HUDEP-2 (cell line): Measurements from ENCODE around the gene PIP5K1C.

Experiments
- DNase-seq, 76 experiments: peaks; one replicate each; lab custom pipeline; 2025; ENCODE audit not compliant: unreplicated experiment in 76 of 76; lab: John Stamatoyannopoulos, UW

PIP5K1C gene, protein sequence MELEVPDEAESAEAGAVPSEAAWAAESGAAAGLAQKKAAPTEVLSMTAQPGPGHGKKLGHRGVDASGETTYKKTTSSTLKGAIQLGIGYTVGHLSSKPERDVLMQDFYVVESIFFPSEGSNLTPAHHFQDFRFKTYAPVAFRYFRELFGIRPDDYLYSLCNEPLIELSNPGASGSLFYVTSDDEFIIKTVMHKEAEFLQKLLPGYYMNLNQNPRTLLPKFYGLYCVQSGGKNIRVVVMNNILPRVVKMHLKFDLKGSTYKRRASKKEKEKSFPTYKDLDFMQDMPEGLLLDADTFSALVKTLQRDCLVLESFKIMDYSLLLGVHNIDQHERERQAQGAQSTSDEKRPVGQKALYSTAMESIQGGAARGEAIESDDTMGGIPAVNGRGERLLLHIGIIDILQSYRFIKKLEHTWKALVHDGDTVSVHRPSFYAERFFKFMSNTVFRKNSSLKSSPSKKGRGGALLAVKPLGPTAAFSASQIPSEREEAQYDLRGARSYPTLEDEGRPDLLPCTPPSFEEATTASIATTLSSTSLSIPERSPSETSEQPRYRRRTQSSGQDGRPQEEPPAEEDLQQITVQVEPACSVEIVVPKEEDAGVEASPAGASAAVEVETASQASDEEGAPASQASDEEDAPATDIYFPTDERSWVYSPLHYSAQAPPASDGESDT

DNA sequence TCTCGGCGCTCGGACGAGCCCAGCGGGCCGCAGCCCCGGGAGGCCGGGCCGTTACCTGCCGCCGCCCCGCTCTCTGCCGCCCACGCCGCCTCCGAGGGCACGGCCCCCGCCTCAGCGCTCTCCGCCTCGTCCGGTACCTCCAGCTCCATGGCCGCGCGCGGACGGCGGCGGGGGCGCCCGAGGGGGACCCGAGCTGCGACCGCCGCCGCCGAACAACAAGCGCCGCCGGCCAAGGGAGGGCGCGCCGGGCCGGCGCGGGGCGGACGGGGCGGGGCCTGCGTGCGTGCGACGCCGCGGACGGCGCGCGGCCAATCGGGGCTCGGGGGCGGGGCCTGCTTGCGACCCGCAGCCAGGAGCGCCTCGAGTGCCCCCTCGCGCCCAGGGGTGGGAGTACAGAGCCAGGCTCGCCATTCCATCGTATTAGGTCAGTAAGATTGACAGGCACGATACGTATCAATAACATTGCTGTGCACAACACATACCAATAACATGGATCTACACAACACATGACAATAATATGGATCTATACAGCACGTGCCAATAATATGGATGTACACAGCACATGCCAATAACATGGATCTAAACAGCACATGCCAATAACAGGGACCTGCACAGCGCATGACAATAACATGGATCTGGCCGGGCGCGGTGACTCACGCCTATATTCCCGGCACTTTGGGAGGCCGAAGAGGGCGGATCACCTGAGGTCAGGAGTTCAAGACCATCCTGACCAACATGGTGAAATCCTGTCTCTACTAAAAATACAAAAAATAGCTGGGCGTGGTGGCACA lies at the start of gene PIP5K1C:
PIP5K1C (minus strand) TSS at position 227 of the 791 bp plus-strand sequence; CDS start at position 149, 78 bp downstream.
- peak in 72 of 76 experiments; percentile 27 to 97 (median 84) for DNase-seq

DNA sequence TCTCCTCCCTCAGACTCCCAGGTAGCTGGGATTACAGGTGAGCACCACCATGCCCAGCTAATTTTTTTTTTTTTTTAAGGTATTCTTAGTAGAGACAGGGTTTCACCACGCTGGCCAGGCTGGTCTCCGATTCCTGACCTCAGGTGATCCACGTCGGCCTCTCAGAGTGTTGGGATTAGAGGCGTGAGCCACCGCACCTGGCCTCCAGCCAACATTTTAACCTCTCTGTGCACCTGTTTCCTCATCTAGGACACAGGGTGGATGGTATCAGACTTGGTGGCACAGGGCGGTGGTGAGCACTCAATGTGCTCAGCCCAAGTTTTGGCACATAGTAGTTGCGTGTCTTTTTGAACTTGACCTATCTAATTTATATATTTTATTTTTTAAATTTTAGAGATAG lies 48.7 kb upstream of the PIP5K1C start:
- no peak for DNase-seq

DNA sequence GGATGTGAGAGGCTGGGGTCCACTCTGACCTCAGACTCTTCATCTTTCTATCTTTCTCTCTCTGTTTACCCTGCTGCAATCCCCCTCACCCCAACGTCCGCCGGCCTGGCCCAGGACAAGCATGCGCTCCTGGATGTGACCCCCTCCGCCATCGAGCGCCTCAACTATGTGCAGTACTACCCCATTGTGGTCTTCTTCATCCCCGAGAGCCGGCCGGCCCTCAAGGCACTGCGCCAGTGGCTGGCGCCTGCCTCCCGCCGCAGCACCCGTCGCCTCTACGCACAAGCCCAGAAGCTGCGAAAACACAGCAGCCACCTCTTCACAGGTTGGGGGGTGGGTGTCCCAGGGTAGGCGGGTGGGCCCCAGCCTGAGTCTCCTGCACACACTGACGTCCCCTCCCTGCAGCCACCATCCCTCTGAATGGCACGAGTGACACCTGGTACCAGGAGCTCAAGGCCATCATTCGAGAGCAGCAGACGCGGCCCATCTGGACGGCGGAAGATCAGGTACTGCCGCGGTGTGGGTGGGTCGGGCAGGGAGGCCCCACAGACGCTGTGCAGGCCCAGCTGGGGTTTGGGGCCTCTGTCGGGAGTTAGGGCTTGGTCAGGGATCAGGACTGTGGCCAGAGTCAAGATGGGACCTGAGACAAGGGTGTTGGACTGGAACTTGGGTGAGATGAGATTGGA lies 46.2 kb upstream of the PIP5K1C start:
- DNase-seq, result no peak

DNA sequence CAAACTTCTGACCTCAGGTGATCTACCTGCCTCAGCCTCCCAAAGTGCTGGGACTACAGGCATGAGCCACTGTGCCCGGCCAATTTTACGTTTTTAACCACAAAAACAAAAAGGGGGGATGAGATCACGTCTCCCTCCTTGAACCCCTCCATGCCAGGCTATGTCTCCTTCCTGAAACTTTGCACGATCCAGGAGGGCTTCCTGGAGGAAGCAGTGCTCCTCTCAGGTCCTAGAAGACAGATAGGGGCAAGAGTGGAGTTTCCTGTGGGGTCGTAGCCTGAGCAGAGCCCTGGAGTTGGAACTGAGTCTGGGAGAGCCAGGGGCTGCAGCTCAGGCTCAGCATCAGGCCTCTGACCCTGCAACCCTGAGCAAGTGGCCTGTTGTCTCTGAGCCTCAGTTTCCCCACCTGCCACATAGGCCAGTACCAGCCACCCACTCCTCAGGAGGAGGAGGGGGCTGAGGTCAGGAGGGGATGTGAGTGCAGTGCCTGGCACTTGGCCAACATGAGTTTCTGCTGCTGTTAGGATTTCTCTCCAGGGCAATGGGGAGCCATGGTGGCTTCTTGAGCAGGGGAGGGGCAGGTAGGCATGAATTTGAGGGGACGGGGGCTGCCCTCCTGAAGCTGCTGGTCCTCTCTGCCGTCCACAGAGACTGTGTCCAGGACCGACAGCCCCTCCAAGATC lies 45.2 kb upstream of the PIP5K1C start:
- DNase-seq, result no peak

DNA sequence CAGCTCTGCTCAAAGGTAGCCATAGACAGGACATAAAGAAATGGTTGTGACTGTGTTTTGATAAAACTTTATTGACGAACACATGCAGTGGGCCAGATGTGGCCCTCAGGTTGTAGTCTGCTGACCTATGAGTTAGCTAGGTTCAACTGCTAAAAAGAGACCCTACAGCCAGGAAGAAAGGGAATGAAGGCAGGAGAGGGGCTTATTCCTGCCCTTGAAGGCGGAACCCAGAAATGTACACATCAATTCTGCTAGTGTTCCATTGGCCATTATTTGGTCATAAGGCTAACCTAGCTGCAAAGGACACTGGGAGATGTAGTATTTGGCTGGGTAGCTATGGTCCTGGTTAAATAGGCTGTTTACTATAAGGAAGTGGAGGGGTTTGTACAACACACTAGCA lies 43.2 kb upstream of the PIP5K1C start:
- DNase-seq, result peak in 4 of 76 experiments; percentile 8 to 33 (median 19)

DNA sequence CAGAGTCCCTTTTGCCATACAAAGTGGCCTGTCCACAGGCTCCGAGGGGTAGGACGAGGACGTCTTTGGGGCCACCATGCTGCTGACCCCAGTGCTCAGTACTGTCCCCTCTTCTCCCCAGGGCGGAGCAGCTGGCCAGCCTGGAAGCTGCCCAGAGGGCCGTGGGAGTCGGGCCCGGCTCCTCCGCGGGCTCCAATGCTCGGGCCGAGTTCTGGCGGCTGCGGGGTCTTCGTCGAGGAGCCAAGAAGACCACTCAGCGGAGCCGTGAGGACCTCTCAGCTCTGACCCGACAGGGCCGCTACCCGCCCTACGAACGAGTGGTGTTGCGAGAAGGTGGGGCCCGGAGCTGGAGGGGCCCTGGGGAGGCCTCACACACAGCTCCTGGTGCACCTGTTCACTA lies 40.2 kb upstream of the PIP5K1C start:
- DNase-seq, result no peak

DNA sequence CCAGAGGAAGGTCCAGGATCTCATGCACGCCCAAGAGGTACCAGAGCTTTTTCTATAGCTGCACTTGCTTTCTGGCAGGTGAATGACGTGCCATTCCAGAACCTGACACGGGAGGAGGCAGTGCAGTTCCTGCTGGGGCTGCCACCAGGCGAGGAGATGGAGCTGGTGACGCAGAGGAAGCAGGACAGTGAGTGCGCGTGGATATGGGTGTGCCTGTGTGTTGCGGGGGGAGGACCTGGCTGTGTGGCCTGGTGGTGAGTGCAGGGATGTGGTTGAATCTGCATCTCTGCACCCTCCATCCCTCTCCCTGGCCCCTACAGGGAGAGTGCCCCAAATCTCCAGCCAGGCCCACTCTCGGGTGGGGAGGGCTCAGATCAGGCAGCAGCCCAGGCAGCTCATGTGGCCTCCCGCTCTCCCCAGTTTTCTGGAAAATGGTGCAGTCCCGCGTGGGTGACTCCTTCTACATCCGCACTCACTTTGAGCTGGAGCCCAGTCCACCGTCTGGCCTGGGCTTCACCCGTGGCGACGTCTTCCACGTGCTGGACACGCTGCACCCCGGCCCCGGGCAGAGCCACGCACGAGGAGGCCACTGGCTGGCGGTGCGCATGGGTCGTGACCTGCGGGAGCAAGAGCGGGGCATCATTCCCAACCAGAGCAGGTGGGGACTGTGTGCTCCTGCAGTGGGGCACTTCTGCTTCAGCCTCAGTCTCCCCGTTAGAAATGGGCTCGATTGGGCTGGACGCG lies 38.4 kb upstream of the PIP5K1C start:
- no peak for DNase-seq

DNA sequence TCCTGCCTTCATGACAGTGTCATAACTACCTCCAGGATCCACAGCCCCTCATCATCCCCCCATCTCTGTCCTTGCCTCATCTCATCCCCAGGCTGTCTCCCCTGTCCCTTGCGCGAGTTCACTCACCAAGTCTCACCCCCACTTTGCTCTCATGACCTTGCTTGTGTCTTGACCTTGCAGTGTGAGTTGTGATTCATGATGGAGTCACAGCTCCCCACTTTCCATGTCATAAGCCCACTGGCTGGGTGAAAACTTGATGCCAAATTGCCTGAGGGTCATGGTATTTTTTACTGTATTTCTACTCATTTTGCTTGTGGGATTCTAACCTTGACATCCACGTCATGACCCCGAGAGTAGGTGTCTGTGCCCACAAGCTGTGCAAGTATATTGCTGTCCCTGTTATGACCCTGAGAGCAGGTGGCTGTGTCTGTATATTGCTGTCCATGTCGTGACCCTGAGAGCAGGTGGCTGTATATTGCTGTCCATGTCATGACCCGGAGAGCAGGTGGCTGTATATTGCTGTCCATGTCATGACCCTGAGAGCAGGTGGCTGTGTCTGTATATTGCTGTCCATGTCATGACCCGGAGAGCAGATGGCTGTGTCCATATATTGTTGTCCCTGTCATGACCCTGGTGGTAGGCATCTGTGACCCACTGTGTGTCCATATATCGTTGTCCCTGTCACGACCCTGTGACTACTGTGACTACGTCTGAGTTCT lies 37.4 kb upstream of the PIP5K1C start:
- no peak for DNase-seq

DNA sequence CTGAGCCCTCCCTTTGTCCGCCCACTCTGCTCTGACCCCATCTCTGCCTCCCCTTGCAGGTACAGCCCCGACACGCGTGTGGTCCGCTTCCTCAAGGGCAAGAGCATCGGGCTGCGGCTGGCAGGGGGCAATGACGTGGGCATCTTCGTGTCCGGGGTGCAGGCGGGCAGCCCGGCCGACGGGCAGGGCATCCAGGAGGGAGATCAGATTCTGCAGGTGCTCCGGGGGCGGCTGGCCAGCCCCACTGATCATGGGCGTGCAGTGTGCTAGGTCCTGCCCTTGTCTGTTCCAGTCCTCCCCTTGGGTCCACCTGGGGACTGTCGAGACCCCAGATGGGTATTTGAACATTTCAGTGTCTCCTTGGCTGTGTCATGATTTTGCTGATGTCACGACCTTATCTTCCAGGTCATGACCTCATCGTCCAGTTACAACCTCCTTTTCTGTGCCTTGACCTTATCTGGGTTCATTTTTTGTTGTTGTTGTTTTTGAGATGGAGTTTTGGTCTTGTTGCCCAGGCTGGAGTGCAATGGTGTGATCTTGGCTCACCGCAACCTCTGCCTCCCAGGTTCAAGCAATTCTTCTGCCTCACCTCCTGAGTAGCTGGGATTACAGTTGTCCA lies 35.9 kb upstream of the PIP5K1C start:
- no peak for DNase-seq

DNA sequence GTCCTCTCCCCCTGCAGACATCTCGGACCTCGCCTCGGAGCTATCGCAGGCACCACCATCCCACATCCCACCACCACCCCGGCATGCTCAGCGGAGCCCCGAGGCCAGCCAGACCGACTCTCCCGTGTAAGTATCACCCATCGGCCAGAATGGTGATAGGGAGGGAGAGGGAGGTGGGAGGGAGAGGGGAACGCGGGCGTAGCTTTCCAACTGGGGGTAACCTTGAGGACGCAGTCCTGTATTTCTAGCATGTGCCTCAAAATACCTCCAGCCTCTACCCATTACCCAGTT lies 34.0 kb upstream of the PIP5K1C start:
- no peak for DNase-seq

DNA sequence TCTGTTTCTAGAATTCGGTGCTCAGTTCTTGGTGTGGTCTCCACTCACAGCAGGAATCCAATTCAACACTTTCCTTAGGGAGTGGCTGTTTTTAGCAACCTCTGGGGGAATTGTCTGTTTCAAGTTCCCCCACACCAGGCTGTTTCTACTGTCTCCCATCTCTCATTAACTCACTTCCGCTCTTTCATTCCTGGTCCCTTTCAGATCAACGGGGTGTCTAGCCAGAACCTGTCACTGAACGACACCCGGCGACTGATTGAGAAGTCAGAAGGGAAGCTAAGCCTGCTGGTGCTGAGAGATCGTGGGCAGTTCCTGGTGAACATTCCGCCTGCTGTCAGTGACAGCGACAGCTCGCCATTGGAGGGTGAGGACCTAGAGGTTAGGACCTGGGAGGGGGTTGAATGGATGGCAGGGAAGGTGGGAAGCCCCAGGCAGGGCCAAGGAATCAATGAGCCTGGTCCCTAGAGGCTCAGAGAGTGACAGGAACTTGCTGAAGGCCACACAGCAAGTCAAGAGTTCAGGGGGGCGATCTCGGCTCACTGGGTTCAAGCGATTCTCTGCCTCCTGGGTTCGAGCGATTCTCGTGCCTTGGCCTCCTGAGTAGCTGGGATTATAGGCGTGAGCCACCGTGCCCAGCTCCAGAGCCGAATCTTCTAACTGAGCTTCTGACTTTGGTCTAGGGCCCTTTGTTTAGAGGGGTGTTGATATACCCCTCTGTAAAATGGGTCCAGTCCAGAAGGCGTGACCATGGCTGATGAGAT lies 33.5 kb upstream of the PIP5K1C start:
- DNase-seq, result no peak

DNA sequence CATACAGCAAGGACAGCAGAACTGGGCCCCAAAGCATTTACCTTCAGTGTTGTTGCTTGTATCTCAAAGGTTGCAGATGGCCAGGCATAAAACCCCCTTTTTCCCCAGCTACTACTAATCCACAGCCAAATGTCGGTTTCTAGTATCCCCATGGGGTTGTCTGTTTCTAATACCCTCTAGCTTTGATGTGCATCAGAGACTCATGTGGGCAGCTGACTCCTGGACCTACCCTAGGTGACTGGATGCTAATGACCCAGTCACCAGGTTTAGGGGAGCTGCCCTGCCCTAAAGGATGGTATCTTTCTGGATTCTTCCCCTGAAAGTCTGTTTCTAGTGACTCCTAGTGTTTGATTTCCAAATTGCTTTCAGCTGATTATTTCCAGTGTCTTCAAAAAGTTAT lies 31.8 kb upstream of the PIP5K1C start:
- no peak for DNase-seq

DNA sequence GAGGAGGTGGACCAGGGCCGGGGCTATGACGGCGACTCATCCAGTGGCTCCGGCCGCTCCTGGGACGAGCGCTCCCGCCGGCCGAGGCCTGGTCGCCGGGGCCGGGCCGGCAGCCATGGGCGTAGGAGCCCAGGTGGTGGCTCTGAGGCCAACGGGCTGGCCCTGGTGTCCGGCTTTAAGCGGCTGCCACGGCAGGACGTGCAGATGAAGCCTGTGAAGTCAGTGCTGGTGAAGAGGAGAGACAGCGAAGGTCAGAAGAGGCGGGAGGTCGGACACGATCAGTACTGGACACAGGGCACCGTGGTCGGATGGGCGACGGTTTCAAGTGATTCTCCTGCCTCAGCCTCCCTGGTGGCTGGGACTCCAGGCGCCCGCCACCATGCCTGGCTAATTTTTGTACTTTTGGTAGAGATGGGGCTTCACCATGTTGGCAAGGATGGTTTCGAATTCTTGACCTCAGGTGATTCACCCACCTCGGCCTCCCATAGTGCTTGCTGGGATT lies 30.2 kb upstream of the PIP5K1C start:
- DNase-seq, result no peak

DNA sequence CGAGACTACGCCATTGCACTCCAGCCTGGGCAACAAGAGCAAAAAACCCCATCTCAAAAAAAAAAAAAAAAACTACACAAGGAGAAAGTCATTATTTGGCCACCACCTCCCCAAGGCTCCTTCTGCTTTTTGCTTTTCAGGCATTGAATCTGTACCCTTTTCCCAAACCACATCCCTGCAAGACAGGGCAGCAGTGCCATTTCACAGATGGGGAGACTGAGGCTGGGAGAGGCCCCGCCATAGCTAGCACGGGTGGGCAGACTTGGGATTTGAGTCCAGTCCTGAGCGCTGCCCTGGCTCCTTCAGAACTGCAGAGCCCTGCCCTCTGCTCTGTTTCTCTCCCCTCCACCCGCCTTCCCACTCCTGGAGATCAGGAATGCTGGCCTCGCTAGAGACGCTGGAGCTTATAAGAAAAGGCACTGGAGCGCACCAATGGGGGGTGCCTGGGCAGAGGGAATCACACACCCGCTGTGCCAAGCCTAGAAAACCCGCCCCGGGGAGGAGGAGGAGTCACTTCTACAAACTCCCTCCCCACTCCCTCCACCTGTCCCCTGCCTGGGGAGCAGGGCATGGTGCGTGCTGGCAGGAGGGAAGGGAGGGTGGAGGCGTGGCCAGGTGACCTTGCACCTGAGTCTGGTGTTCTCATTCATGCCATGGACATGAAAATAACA lies 25.5 kb upstream of the PIP5K1C start:
- DNase-seq, result no peak

DNA sequence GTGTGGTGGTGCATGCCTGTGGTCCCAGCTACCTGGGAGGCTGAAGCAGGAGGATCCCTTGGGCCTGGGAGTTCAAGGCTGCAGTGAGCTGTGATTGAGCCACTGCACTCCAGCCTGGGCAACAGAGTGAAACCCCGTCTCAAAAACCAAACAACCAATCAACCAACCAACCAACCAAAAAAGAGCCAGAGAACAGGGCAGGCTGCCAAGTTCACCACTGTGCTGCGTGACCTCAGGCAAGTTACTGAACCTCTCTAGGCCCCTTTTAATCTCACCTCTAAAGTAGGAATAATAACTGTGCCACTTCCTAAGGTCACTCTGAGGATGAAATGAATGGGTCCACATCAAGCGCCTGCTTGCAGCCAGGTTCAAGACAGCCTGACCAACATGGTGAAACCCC lies 24.9 kb upstream of the PIP5K1C start:
- peak in 1 of 76 experiments; percentile 9 for DNase-seq

DNA sequence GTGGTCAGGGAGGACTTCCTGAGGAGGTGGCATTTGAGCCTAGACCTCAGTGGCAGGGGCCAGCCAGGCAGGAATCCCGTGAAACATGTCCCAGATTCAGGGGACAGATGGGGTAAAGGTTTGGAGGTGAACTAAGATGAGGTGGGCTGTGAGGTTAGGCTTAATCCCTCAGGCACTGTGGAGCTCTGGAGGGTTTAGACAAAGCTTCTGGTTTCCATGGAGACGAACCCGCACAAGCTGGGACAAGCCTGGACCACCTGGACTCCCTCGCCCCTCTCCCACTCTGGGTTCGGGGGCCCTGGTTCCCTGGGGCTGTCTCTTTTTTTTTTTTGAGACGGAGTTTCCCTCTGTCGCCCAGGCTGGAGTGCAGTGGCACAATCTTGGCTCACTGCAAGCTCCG lies 23.6 kb upstream of the PIP5K1C start:
- no peak for DNase-seq

DNA sequence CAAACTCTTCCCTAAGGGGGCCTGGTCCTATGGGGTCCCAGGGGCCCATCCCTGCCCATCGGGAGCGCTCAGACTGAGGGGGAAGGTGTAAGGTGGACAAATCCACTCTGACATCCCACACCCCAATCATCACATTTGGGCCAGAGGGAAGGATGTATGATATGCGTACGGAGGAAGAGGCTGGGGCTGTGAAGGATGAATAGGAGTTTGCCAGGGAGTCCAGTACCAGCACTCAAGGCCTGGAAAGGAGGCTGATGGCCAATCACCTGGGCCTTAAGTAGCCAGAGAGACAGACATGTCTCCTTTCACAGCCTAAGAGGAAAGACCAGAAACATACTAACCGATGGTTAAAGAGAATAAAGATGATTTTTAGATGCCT lies 22.8 kb upstream of the PIP5K1C start:
- DNase-seq, result no peak
